ENCODE measurements around the gene CNDP1. TPM values are rescaled to one million over a fixed set of nuclear protein-coding genes. Genes with fewer than 3 reads are reported as not detected.

CNDP1 gene
- total and polyA plus RNA-seq, 7 experiments from 2014 or later = 0.12 to 0.34 (median 0.19) TPM; not detected in 4

GRCh38 chr18:74582642-74583041 lies 48.3 kb downstream of the CNDP1 start:
- CTCF ChIA-PET = no interaction called here

GRCh38 chr18:74587441-74587840 lies 53.1 kb downstream of the CNDP1 start:
- no peaks in the 10 kb centered on the region for H3K4me1 ChIP-seq (ENCODE audit: control insufficient read depth in 2 of 2, insufficient read depth in 2 of 2, low read length in 2 of 2)
- no peak overlapping the region for H3K4me3 Mint-ChIP-seq
- CTCF ChIA-PET = no interaction called here

More at GRCh38 chr18:74582642-74583041, 48.3 kb downstream of the CNDP1 start:
- no peak for ATAC-seq
- POLR2A ChIA-PET = no interaction called here
- Histone ChIP-seq H3K27me3 (ENCODE audit: control insufficient read depth in 2 of 2, insufficient read depth in 2 of 2, low read length in 2 of 2) (no peaks in the 10 kb centered on the region), H3K27ac (ENCODE audit: low read depth, low read length) (no peak overlapping the region), H3K4me3 (ENCODE audit: low read length) (no peak overlapping the region), H3K36me3 (ENCODE audit: control insufficient read depth in 2 of 3, insufficient read depth in 3 of 3, low read length in 3 of 3) (no peaks in the 10 kb centered on the region), H3K9me3 (ENCODE audit: control insufficient read depth in 2 of 3, low read length in 3 of 3) (no peaks in the 10 kb centered on the region), H3K4me1 (ENCODE audit: control insufficient read depth in 2 of 2, insufficient read depth in 2 of 2, low read length in 2 of 2) (no peaks in the 10 kb centered on the region)
- intact Hi-C loops (cut with micrococcal nuclease) = no loop called here
- no peak for DNase-seq
- Mint-ChIP-seq H3K36me3 (no peaks in the 10 kb centered on the region), H3K27me3 (peaks cover 13 to 49% (median 23%) of the 10 kb centered on the region in 5 donors), H3K4me3 (no peak overlapping the region), H3K27ac (no peak overlapping the region), H3K4me1 (no peaks in the 10 kb centered on the region), H3K9me3 (no peaks in the 10 kb centered on the region)

GRCh38 chr18:74589021-74589420 lies 54.7 kb downstream of the CNDP1 start:
- ChIA-PET POLR2A (interaction anchor here (1.7 kb wide), 1 partner anchor 8 kb away, joined by 5 read pairs; the partner anchor contains the start of gene ZNF407), CTCF (no interaction called here)
- DNase-seq (no peak), ATAC-seq (peak; percentile 73)
- no peak overlapping the region for H3K27ac Mint-ChIP-seq
- peaks cover 0 to 14% (median 10%) of the 10 kb centered on the region in 5 donors for H3K27me3 Mint-ChIP-seq
- no peak overlapping the region for H3K4me3 ChIP-seq (ENCODE audit: low read length)
- intact Hi-C loops (cut with micrococcal nuclease) = no loop called here
- no peaks in the 10 kb centered on the region for H3K9me3 ChIP-seq (ENCODE audit: control insufficient read depth in 2 of 3, low read length in 3 of 3)
- H3K4me1 Mint-ChIP-seq = peaks cover 0 to 16% (median 6%) of the 10 kb centered on the region in 7 donors
- no peak overlapping the region for H3K4me3 Mint-ChIP-seq
- peaks cover 0 to 21% (median 16%) of the 10 kb centered on the region in 5 donors for H3K36me3 Mint-ChIP-seq
- peaks cover 0 to 12% (median 3%) of the 10 kb centered on the region in 11 donors for H3K9me3 Mint-ChIP-seq
- peaks cover 0 to 8% (median 0%) of the 10 kb centered on the region in 3 experiments for H3K36me3 ChIP-seq (ENCODE audit: control insufficient read depth in 2 of 3, insufficient read depth in 3 of 3, low read length in 3 of 3)
- no peaks in the 10 kb centered on the region for H3K27me3 ChIP-seq (ENCODE audit: control insufficient read depth in 2 of 2, insufficient read depth in 2 of 2, low read length in 2 of 2)
- no peak overlapping the region for H3K27ac ChIP-seq (ENCODE audit: low read depth, low read length)
- no peaks in the 10 kb centered on the region for H3K4me1 ChIP-seq (ENCODE audit: control insufficient read depth in 2 of 2, insufficient read depth in 2 of 2, low read length in 2 of 2)

More at GRCh38 chr18:74587441-74587840, 53.1 kb downstream of the CNDP1 start:
- intact Hi-C loops (cut with micrococcal nuclease) = no loop called here
- H3K4me3 ChIP-seq (ENCODE audit: low read length) = no peak overlapping the region
- DNase-seq (no peak), ATAC-seq (no peak)
- Mint-ChIP-seq H3K9me3 (peaks cover 0 to 1% (median 0%) of the 10 kb centered on the region in 11 donors), H3K27me3 (peaks cover 8 to 18% (median 14%) of the 10 kb centered on the region in 5 donors), H3K4me1 (peaks cover 0 to 8% (median 0%) of the 10 kb centered on the region in 7 donors), H3K36me3 (peaks cover 0 to 6% (median under 1%) of the 10 kb centered on the region in 5 donors), H3K27ac (no peak overlapping the region)
- H3K27me3 ChIP-seq (ENCODE audit: control insufficient read depth in 2 of 2, insufficient read depth in 2 of 2, low read length in 2 of 2) = no peaks in the 10 kb centered on the region
- H3K9me3 ChIP-seq (ENCODE audit: control insufficient read depth in 2 of 3, low read length in 3 of 3) = no peaks in the 10 kb centered on the region
- H3K36me3 ChIP-seq (ENCODE audit: control insufficient read depth in 2 of 3, insufficient read depth in 3 of 3, low read length in 3 of 3) = no peaks in the 10 kb centered on the region
- POLR2A ChIA-PET = interaction anchor here (0.9 to 1.2 kb wide), 2 partner anchors 10 to 52 kb away, joined by 3 to 5 read pairs; partner anchors contain the start of gene ZNF407
- H3K27ac ChIP-seq (ENCODE audit: low read depth, low read length) = no peak overlapping the region

- peaks cover 4 to 27% (median 20%) of the 10 kb centered on the region in 5 donors for H3K36me3 Mint-ChIP-seq
- peaks cover 4 to 22% (median 10%) of the 10 kb centered on the region in 7 donors for H3K4me1 Mint-ChIP-seq
- H3K9me3 Mint-ChIP-seq = peaks cover 0 to 17% (median 3%) of the 10 kb centered on the region in 11 donors
- Histone ChIP-seq H3K4me3 (ENCODE audit: low read length) (no peak overlapping the region), H3K9me3 (ENCODE audit: control insufficient read depth in 2 of 3, low read length in 3 of 3) (no peaks in the 10 kb centered on the region), H3K36me3 (ENCODE audit: control insufficient read depth in 2 of 3, insufficient read depth in 3 of 3, low read length in 3 of 3) (peaks cover 0 to 12% (median 0%) of the 10 kb centered on the region in 3 experiments), H3K27me3 (ENCODE audit: control insufficient read depth in 2 of 2, insufficient read depth in 2 of 2, low read length in 2 of 2) (no peaks in the 10 kb centered on the region), H3K27ac (ENCODE audit: low read depth, low read length) (no peak overlapping the region), H3K4me1 (ENCODE audit: control insufficient read depth in 2 of 2, insufficient read depth in 2 of 2, low read length in 2 of 2) (no peaks in the 10 kb centered on the region)
- intact Hi-C loops (cut with micrococcal nuclease) = no loop called here
- POLR2A ChIA-PET = interaction anchor here (1.7 kb wide), 1 partner anchor 8 kb away, joined by 5 read pairs; the partner anchor contains the start of gene ZNF407
- H3K27ac Mint-ChIP-seq = peak overlapping the region in 2 of 9 donors; percentile 9 to 25
- DNase-seq (no peak), ATAC-seq (peak; percentile 48)
- CTCF ChIA-PET = no interaction called here
- peaks cover 0 to 14% (median 6%) of the 10 kb centered on the region in 5 donors for H3K27me3 Mint-ChIP-seq
- H3K4me3 Mint-ChIP-seq = no peak overlapping the region
Measured at GRCh38 chr18:74589811-74590210, 55.5 kb downstream of the CNDP1 start.

GRCh38 chr18:74590671-74591070 lies 56.4 kb downstream of the CNDP1 start:
- ChIA-PET POLR2A (interaction anchor here (0.6 kb wide), 1 partner anchor 620 kb away, joined by 4 read pairs; the partner anchor contains the start of gene TSHZ1), CTCF (no interaction called here)
- peaks cover 0 to 14% (median 0%) of the 10 kb centered on the region in 5 donors for H3K27me3 Mint-ChIP-seq
- intact Hi-C loops (cut with micrococcal nuclease) = no loop called here
- no peak overlapping the region for H3K27ac Mint-ChIP-seq
- peaks cover 0 to 14% (median 0%) of the 10 kb centered on the region in 3 experiments for H3K36me3 ChIP-seq (ENCODE audit: control insufficient read depth in 2 of 3, insufficient read depth in 3 of 3, low read length in 3 of 3)
- H3K4me1 Mint-ChIP-seq = peaks cover 12 to 30% (median 18%) of the 10 kb centered on the region in 7 donors
- no peaks in the 10 kb centered on the region for H3K27me3 ChIP-seq (ENCODE audit: control insufficient read depth in 2 of 2, insufficient read depth in 2 of 2, low read length in 2 of 2)
- no peak overlapping the region for H3K27ac ChIP-seq (ENCODE audit: low read depth, low read length)
- peaks cover 4 to 6% of the 10 kb centered on the region in 2 donors for H3K4me1 ChIP-seq (ENCODE audit: control insufficient read depth in 2 of 2, insufficient read depth in 2 of 2, low read length in 2 of 2)
- H3K9me3 ChIP-seq (ENCODE audit: control insufficient read depth in 2 of 3, low read length in 3 of 3) = no peaks in the 10 kb centered on the region
- H3K4me3 ChIP-seq (ENCODE audit: low read length) = no peak overlapping the region
- no peak overlapping the region for H3K4me3 Mint-ChIP-seq
- DNase-seq (no peak), ATAC-seq (peak; percentile 26)
- H3K36me3 Mint-ChIP-seq = peaks cover 5 to 35% (median 29%) of the 10 kb centered on the region in 5 donors
- peaks cover 0 to 25% (median 3%) of the 10 kb centered on the region in 11 donors for H3K9me3 Mint-ChIP-seq

GRCh38 chr18:74595431-74595830 lies 61.1 kb downstream of the CNDP1 start:
- DNase-seq = no peak
- H3K27me3 ChIP-seq (ENCODE audit: control insufficient read depth in 2 of 2, insufficient read depth in 2 of 2, low read length in 2 of 2) = no peaks in the 10 kb centered on the region
- H3K36me3 Mint-ChIP-seq = peaks cover 5 to 38% (median 31%) of the 10 kb centered on the region in 5 donors
- no peaks in the 10 kb centered on the region for H3K27me3 Mint-ChIP-seq
- peak overlapping the region in 8 of 9 donors; percentile 4 to 99 (median 76) for H3K27ac Mint-ChIP-seq
- intact Hi-C loops (cut with micrococcal nuclease) = loop anchor here (5.0 kb wide), 3 partner anchors 223 to 1897 kb away; no protein-coding TSS in a partner anchor
- peaks cover 26 to 27% of the 10 kb centered on the region in 2 donors for H3K4me1 ChIP-seq (ENCODE audit: control insufficient read depth in 2 of 2, insufficient read depth in 2 of 2, low read length in 2 of 2)
- ATAC-seq = no peak
- H3K4me3 Mint-ChIP-seq = peak overlapping the region; percentile 31 to 95 (median 73)
- peaks cover 0 to 25% (median 3%) of the 10 kb centered on the region in 11 donors for H3K9me3 Mint-ChIP-seq
- H3K4me3 ChIP-seq (ENCODE audit: low read length) = no peak overlapping the region
- no peaks in the 10 kb centered on the region for H3K9me3 ChIP-seq (ENCODE audit: control insufficient read depth in 2 of 3, low read length in 3 of 3)
- H3K27ac ChIP-seq (ENCODE audit: low read depth, low read length) = no peak overlapping the region
- H3K4me1 Mint-ChIP-seq = peaks cover 19 to 52% (median 45%) of the 10 kb centered on the region in 7 donors
- peaks cover 0 to 23% (median 0%) of the 10 kb centered on the region in 3 experiments for H3K36me3 ChIP-seq (ENCODE audit: control insufficient read depth in 2 of 3, insufficient read depth in 3 of 3, low read length in 3 of 3)
- ChIA-PET CTCF (no interaction called here), POLR2A (interaction anchor here (4.6 kb wide), 1 partner anchor 36 kb away, joined by 70 read pairs; no protein-coding TSS in a partner anchor)

Data from naive thymus-derived CD4-positive, alpha-beta T cell (primary cell).